Stimulated activated CD4-positive, alpha-beta T cell treated with anti-CD3 and anti-CD28 coated beads, Interleukin-12 subunit alpha, Interleukin-12 subunit beta, amount 100 ng/mL, for 4 hours (primary cell): ENCODE data around the gene STRA6.
"Not testable (repeated sequence)": the region's sequence is repeated elsewhere in the genome, so short reads cannot be mapped to it uniquely, and the experiment has no call there.

Experiments
- DNase-seq: peaks from one replicate; pipeline ENCODE4 v3.0.0-alpha.2; 2020

STRA6 gene

DNA sequence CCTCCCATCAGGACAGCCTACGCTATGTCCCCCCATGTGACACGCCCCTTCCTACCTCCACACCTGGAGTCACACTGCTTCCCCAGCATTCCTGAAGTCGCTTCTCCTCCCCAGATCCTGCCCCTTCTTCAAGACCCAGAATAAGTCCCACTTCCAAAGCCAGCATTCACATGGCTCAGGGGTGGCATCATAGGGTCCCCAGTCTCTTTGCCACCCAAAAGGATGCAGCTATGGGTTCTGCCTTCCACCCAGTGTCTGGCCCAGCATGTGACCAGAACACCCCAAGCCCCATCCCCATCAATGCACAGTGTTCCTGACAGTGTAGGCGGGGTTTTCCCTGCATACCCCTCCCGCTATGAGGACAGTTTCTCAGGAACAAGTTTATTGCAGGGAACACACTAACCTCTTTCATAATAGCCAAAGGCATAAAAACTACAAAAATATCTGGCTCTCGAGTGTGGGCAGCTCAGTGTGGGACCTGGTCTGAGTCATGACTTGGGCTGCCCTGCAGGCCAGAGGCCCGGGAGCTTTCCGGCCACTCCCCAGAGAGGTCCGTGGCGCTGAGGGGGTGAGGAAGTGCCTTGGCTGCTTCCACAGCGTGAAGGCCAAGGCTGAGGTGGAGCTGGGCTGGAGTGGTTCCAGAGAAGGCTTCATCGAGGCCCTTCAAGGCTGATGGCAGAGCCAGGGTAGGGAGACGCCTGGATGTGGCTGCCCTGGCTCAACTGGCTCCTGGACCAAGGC is 23.3 kb downstream of the STRA6 start:
- no peak for DNase-seq

DNA sequence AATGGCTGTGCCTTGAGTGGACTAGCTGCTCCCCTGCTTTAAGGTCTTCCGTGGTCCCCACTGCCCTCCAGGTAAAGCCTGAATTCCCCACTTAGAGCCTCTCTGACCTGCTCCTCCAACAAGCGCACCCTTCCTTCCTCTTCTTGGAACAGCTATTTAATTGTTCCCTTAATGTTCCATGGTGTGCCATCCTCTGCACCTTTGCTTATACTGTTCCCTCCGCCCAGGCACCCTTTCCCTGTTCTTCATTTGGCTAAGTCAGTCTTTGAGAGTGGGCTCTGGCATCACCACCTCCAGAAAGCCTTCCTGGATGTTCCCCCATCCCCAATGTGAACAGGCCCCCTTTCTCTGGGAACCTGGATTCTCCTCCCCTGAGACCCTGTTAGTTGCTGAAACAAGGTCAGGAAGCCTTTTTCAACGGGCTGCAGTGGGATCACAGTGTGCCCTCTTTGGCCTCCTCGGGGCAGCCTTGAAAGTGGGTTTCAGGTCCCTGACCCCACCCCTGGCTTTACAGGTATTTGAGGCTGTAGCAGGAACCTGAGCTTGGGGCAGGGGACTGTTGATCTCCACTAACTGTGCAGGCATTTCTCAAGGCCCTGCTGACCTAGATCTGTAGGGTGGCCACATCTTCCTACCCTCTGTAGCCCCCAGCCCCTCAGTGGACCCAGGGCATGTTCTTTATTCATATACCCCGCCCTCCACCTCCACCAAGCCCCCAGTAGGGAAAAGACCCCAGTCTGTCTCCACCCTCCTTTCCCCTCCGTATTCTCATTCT is 24.1 kb downstream of the STRA6 start:
- DNase-seq = no peak

DNA sequence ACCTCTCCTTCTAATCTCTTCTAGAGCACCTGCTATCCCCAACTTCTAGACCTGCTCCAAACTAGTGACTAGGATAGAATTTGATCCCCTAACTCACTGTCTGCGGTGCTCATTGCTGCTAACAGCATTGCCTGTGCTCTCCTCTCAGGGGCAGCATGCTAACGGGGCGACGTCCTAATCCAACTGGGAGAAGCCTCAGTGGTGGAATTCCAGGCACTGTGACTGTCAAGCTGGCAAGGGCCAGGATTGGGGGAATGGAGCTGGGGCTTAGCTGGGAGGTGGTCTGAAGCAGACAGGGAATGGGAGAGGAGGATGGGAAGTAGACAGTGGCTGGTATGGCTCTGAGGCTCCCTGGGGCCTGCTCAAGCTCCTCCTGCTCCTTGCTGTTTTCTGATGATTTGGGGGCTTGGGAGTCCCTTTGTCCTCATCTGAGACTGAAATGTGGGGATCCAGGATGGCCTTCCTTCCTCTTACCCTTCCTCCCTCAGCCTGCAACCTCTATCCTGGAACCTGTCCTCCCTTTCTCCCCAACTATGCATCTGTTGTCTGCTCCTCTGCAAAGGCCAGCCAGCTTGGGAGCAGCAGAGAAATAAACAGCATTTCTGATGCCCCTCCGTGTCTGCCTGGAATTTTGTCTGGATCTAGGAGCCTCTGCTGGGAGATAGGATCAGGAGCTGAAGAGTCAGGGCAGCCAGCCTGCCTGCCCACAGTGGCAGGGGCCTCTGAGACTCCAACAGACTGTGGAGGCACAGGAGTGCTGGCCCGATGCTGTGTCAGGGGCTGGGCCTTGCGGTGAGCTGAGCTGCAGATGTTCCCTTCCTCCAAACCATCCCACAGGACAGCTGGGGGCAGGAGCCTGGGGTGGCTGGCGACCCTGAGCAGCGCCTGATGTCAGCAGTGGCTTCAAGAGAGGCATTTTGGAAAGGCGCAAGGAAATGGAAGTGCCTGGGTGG is 26.0 kb downstream of the STRA6 start:
- DNase-seq = no peak

DNA sequence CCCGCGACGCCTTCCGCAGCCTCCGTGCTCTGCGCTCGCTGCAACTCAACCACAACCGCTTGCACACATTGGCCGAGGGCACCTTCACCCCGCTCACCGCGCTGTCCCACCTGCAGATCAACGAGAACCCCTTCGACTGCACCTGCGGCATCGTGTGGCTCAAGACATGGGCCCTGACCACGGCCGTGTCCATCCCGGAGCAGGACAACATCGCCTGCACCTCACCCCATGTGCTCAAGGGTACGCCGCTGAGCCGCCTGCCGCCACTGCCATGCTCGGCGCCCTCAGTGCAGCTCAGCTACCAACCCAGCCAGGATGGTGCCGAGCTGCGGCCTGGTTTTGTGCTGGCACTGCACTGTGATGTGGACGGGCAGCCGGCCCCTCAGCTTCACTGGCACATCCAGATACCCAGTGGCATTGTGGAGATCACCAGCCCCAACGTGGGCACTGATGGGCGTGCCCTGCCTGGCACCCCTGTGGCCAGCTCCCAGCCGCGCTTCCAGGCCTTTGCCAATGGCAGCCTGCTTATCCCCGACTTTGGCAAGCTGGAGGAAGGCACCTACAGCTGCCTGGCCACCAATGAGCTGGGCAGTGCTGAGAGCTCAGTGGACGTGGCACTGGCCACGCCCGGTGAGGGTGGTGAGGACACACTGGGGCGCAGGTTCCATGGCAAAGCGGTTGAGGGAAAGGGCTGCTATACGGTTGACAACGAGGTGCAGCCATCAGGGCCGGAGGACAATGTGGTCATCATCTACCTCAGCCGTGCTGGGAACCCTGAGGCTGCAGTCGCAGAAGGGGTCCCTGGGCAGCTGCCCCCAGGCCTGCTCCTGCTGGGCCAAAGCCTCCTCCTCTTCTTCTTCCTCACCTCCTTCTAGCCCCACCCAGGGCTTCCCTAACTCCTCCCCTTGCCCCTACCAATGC is 27.1 kb downstream of the STRA6 start:
- DNase-seq = no peak

DNA sequence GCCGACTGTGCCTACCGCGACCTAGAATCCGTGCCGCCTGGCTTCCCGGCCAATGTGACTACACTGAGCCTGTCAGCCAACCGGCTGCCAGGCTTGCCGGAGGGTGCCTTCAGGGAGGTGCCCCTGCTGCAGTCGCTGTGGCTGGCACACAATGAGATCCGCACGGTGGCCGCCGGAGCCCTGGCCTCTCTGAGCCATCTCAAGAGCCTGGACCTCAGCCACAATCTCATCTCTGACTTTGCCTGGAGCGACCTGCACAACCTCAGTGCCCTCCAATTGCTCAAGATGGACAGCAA is 27.7 kb downstream of the STRA6 start:
- DNase-seq = no peak

DNA sequence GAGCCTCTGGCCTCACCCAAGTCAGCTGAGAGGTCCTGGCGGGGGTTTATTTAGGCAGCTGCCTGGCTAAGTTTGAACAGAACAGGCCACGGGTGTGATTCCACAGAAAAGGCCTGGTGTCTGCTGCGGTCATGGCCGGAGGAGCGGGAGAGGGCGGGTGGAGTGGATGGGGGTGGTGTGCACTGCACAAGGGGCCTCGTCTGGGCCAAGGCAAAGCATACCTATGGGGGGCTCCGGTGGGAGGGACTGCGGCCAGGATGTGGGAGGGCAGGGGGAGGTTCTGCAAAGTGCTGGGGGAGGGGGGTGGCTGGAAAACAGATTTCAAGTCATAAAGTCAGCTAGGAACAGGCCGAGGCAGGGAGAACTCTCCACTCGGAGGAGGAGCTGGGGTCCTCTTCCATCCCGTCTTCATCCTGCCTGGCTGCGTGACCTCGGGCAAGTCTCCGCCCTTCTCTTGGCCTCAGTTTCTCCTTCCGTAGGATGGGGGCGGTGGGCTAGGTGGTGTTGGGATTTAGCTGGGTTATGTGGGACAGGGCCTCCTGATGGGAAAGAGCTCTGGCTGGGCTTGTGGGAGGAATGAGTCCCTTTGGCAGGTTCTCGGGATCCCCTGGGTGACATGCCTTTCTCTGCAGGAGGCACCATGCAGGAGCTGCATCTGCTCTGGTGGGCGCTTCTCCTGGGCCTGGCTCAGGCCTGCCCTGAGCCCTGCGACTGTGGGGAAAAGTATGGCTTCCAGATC is 28.2 kb downstream of the STRA6 start:
- DNase-seq = no peak

DNA sequence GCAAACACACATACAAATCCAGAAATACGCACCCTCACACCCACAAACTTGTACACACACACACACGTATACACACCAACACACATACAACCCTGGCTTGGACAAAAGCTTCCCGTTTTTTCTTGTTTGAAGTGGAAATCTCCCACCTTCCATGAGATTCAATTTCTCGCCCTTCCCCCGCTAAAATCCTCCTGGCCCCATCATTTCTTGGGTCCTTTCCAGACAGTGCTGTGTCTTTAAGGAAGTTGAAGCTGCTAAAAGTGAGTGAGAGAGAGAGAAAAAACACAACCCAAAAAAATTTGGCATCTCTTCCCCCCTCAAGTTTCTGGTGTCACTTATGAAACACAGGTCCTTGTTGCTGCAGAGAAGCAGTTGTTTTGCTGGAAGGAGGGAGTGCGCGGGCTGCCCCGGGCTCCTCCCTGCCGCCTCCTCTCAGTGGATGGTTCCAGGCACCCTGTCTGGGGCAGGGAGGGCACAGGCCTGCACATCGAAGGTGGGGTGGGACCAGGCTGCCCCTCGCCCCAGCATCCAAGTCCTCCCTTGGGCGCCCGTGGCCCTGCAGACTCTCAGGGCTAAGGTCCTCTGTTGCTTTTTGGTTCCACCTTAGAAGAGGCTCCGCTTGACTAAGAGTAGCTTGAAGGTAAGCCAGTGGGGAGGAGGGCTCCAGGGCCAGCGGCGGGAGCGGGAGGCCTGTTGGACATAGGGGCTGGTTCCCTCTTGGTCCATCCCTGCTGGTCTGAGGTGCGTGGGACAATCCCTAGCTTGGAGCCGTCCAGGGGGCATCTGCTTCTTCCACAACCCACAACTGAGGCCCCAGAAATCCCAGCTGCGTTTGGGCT is 29.0 kb downstream of the STRA6 start, which contains the start of gene ISLR:
TSS of gene ISLR (plus strand) at position 331 of the 839 bp plus-strand sequence. CDS start 1,149 bp downstream, outside the sequence.
- no peak for DNase-seq

DNA sequence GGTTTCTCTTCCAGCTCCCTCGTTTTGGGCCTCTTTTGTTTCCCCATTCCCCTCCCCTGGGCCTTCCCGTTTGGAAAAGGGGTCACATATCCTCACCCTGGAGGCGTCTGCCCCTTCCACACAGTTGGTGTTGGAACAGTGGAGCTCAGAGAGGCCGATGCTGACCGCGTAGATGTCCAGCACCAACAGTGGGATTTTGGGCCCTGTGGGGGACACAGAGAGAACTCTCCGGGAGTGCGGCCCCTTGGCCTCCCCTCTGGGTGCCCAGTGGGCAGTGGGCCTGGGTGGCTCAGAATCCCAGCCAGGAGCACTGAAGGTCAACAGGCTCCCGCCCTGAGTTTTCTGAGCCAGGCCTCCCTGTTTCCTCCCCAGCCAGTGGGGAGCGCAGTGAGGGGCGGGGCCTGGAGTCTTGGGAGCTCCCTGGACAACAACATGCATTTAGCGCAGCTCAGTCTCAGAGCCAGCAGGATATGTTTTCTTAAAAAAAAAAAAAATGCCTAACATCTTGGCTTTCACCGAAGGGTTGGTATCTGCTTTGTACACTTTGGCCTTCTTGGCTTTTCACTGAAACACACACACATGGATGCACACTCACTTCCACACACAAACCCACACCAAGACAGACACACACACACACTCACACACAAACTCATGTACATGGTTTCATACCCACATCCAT is 29.7 kb downstream of the STRA6 start:
- DNase-seq = no peak

DNA sequence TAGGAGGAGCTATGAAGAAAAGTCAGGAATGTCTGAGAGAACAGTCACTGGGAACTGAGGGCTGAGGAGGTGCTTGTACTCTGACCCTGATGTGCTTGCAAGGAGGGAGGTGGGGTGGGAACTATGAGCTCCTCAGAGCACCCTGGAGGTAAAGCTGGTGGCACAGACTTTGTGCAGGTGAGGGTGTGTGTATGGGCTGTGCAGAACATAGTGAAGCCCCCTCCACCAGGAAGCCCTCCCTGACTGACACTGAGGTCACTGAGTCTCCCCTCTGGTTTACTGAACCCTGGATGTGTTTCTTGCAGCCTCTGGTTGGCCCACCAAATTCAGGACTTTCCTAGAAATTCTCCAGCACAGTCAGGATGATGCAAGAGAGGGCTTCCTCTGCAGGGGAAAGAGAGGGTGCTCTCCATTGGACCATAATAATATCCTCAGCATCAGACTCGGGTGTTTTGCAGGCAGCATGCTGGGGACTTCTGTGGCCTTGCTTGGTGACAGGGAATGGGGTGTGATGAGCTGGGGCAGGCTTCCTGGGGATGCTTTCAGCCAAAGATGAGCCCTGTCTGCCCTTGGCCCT is 30.5 kb downstream of the STRA6 start:
- no peak for DNase-seq

DNA sequence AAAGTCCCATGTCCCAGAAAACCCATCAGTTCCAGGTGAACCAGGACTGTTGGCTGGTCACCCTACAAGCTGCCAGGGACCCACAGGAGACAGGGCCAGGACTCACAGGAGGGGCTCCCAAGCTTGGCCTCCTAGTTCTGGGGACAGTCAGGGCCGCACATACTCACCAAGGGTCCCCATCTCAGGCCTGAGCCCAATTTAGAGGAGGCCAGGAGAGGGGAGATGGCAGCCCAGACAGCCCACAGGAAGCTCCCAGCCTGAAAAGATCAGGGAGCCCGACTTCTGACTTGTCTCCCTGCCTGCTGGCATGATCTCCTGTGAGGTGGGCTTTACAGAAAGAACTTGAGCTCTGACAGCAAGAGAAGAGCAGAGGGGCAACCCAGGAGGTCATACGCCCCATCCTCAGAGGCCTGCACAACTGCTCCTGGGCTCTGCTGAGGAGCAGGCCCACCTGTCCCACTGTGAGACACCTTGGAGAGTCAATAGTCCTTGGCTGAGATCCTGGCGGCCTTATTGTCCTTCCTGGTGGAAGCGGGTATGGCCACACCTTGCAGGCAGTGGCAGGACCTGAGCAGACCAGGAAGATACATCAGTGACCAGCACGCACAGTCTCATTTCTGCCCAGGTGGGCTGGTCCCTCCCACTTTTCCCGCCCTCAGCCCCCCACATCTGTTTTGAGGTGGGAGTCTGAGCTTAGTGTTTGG is 31.6 kb downstream of the STRA6 start:
- no peak for DNase-seq

DNA sequence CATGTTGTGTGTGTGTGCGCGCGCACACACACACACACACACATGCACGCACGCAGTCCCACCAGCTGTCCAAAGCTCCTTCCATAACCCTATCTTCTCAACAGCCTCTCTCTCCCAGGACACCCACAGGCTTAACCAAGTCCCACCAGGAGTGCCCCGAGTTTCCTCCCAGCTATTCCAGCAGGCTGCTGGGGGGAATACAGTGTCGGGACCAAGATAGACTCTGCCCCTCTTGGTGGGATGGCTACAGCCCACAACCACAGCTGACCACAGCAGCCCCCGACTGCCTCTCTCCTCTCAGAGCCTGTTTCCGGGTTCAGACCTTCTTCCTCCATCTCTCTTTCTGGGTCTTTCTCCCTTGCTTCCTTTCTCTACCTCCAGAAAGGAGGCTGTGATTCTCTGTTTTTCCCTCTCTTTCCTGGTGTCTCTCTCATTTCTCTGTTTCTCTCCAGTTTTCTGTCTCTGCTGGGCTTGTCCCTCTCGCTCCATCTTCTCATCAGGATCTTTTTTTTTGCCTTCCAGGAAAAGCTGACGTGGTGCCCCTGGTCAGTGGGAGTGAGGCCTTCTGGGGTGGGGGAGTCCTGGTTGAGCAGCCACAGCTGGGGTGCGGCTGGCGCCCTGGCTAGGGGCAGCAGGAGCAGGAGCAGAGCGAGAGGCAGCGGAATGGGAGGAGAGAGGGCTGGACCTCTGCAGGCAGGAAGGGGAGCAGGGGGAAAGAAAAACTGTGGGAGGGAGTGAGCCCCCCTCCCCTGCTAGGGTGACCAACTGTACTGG is 32.3 kb downstream of the STRA6 start:
- no peak for DNase-seq

DNA sequence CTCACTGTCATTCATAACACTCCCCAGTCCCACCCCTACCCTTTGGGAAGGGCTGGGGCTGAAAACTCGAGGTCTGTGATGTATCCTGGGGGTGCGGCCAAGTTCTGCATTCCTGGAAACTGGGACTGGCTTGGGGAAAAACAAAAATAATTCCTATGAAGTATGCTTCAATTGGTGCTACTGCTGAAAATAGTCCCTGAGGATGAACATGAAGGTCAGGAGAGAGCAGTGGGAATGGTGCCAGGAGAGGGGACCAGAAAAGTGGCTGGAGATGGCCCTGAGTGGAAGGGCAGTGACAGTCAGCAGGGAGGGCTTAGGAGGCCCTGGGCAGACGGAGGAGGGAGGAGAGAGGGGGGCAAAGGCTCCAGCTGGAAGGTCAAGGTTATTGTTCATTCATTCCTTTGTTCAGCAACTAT is 33.9 kb downstream of the STRA6 start:
- DNase-seq = no peak

DNA sequence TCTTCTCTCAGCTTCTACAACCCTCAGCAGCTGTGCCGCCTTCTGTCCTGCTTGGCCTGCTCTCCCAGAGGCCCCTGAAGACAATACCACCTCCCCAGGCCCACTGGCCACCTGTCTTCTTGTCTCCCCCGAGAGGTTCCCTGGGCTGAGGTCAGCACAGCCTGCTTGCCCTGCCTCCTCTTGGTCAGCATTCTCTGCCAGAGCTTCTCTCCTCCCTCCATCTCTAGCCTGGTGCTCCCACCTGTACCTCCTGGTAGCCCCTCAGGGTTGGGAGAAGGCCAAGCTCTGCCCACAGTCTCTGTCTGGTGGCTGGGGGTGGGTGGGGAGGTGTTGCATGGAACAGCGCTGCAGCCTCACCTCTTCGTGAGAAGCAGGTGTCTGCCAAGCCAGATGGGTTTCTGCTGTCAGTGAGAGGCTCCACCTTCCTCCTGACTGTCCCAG is 34.7 kb downstream of the STRA6 start:
- no peak for DNase-seq

DNA sequence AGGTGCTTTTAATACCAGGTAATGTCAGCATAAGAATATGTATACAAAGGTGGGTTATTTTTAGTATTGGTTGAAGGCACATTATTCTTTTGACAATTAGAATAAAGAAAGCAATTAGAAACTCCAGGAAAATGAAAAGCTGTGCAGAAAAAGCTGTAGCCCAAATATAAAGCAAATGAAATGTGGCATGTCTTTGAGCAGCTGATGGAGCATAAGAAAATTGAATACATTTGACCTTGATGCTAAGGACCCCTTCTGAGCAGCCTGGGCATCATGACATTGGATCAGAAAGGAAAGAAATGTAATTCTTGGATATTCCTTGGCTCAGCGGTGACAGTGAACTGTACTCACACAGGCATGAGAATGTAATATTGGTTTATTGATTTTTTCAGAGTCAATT is 37.1 kb downstream of the STRA6 start:
- DNase-seq = no peak

DNA sequence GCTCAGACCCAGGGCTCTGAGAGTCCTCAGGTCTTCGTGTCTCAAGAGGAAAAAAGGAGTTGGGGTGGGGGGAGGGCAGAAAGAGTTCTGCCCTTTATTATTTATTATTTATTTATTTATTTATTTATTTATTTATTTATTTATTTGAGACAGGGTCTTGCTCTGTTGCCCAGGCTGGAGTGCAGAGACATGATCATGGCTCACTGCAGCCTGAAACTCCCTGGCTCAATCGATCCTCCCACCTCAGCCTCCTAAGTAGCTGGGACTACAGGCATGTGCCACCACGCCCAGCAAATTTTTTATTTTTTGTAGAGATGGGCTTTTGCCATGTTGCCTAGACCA is 40.4 kb downstream of the STRA6 start:
- DNase-seq = not testable (repeated sequence)

DNA sequence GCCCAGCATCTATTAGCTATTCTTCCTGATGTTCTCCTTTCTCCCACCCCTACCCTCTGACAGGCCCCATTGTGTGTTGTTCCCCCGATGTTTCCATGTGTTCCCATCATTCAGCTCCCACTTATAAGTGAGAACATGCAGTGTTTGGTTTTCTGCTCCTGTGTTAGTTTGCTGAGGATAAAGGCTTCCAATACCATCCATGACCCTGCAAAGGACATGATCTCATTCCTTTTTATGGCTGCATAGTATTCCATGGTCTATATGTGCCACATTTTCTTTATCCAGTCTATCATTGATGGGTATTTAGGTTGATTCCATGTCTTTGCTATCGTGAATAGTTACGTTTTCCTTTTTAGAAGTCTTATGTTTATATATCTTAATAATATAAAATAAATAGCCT is 42.2 kb downstream of the STRA6 start:
- not testable (repeated sequence) for DNase-seq

DNA sequence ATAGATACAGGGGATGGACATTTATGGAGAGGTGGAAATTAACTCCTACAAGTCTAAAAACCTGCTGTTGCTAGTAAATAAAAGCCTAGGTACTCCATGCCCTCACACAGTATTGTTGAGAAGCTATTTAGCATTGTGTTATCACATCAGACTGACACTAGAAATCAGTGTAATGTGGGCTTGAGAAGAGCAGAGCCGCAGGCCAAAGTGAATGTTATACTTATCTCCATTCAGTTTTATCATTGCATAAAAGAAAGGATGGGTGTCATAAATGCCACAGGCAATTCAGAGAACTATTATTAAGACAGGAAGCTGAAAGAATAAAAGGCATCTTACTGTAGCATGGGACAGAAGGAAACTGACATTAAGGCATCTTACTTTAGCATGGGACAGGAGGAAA is 42.8 kb downstream of the STRA6 start:
- no peak for DNase-seq
